Measurements from ENCODE around the gene TRIO.

TRIO gene

DNA sequence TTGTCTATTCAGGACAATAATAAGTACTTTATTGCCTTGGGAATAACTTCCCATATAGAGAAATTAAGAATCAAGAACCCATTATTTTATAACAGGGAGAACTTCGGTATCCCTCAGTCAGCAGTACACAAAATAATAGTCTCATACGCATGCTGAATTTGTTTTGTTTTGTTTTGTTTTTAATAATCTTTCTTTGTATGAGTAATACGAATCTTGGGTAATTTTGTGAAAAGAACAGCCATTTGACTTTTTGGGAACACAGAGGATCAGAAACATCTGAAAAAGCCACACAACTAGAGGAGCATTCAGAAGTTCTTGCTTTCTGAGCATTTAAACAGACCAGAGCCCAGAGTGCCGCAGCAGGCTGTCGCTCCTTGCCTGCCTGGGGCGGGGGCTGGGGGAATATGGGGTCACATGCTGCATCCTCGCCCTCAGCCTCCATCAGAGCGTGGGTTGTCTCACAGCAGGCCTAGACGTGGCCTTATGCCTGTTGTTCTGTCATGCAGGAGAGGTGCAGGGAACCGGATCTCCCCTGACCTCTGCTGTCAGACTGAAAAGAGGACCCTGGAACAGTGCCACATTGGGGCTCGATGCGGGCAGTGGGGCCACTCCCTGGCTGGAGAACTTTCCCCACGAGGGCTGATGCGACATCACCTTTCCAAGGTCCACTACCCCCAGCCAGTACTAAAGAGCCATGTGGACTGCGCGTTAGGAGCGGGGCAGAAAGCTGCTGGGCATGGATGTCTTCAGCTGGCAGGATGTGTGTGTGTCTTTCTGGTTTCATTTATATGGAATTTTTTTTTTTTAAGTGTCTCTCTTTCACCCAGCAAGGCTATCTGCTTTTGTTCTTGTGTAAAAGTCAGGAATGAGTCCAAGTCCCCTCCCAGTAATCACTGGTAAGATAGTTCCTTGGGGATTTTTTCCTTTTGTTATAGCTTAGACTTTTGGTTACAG is 305.1 kb downstream of the TRIO start:
- Histone ChIP-seq H3K36me3 (ENCODE audit: insufficient read depth, low read length) (peaks cover 18% of the 10 kb centered on the region), H3K4me3 (ENCODE audit: low read length) (no peak overlapping the region), H3K27ac (ENCODE audit: low read depth, low read length) (no peak overlapping the region), H3K9me3 (ENCODE audit: insufficient read depth, low read depth, low read length) (no peaks in the 10 kb centered on the region), H3K9ac (ENCODE audit: low read depth, low read length) (no peak overlapping the region), H3K27me3 (ENCODE audit: insufficient read depth, low read length) (no peaks in the 10 kb centered on the region), H3K4me1 (ENCODE audit: insufficient read depth, low read length) (peaks cover 50% of the 10 kb centered on the region)
- WGBS = 86% methylated on average over 17 of the region's 17 CpGs

DNA sequence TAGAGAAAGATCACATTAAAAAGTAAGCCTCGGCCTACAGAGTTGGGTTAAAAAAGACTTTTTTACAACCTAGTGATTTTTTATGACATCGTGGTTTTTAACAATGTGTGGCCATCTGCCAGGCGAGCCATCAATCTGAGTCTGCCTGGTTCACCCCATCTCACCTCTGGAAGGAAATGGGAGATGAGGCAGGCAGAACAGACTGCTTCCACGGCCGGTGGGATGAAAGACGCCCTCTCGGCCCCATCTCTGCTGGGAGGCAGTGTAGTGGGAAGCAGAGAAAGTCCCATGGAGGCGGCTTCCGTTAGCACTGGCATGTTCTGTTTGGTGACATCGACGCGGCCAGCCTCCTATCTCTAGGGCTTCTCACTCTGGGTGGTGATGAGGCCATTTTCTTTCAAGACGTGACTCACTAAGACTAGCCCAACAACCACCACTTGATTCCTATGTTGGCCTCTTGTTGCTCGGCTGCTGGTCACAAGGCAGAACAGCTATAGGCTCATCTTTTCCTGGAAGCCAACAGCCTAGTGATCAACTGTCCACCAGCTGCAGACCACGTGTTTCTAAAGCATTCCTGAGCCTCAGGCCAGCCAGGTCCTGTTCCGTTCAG is 306.0 kb downstream of the TRIO start:
- Histone ChIP-seq H3K9me3 (ENCODE audit: insufficient read depth, low read depth, low read length) (no peaks in the 10 kb centered on the region), H3K36me3 (ENCODE audit: insufficient read depth, low read length) (peaks cover 19% of the 10 kb centered on the region), H3K4me3 (ENCODE audit: low read length) (no peak overlapping the region), H3K9ac (ENCODE audit: low read depth, low read length) (no peak overlapping the region), H3K27ac (ENCODE audit: low read depth, low read length) (no peak overlapping the region), H3K27me3 (ENCODE audit: insufficient read depth, low read length) (no peaks in the 10 kb centered on the region), H3K4me1 (ENCODE audit: insufficient read depth, low read length) (peaks cover 49% of the 10 kb centered on the region)
- WGBS = 92% methylated on average over 16 of the region's 16 CpGs

DNA sequence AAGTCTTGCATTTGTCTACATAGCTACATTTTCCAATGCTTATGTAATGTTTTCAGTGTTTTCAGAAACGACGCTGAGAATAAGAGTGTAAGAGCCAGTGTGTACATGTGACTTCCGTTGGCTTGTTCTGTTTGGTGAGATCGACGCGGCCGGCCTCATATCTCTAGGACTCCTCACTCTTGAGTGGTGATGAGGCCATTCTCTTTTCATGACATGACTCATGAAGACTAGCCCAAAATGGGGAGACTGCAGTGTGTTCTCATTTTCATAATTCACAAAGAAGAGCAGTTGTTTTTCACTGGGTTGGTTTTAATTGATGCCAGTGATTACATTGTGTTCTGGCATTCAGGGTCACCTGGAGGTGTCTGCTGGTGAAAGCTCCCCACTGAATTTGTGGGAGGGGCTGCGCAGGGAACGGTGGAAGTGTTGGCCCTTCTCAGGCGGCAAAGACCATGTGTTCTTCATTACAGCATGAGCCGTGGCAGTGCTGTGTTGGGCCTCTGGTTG is 306.9 kb downstream of the TRIO start:
- peaks cover 24% of the 10 kb centered on the region for H3K36me3 ChIP-seq (ENCODE audit: insufficient read depth, low read length)
- peaks cover 39% of the 10 kb centered on the region for H3K4me1 ChIP-seq (ENCODE audit: insufficient read depth, low read length)
- H3K9me3 ChIP-seq (ENCODE audit: insufficient read depth, low read depth, low read length) = no peaks in the 10 kb centered on the region
- H3K27ac ChIP-seq (ENCODE audit: low read depth, low read length) = no peak overlapping the region
- no peaks in the 10 kb centered on the region for H3K27me3 ChIP-seq (ENCODE audit: insufficient read depth, low read length)
- no peak overlapping the region for H3K4me3 ChIP-seq (ENCODE audit: low read length)
- no peak overlapping the region for H3K9ac ChIP-seq (ENCODE audit: low read depth, low read length)
- 95% methylated on average over 11 of the region's 11 CpGs for WGBS

- H3K9me3 ChIP-seq (ENCODE audit: insufficient read depth, low read depth, low read length) = no peaks in the 10 kb centered on the region
- no peak overlapping the region for H3K4me3 ChIP-seq (ENCODE audit: low read length)
- no peaks in the 10 kb centered on the region for H3K27me3 ChIP-seq (ENCODE audit: insufficient read depth, low read length)
- H3K9ac ChIP-seq (ENCODE audit: low read depth, low read length) = no peak overlapping the region
- H3K36me3 ChIP-seq (ENCODE audit: insufficient read depth, low read length) = peaks cover 24% of the 10 kb centered on the region
- no peak overlapping the region for H3K27ac ChIP-seq (ENCODE audit: low read depth, low read length)
- peaks cover 33% of the 10 kb centered on the region for H3K4me1 ChIP-seq (ENCODE audit: insufficient read depth, low read length)
- WGBS = 92% methylated on average over 1 of the region's 2 CpGs
Measured at GRCh38 chr5:14450742-14451141, 307.6 kb downstream of the TRIO start.

DNA sequence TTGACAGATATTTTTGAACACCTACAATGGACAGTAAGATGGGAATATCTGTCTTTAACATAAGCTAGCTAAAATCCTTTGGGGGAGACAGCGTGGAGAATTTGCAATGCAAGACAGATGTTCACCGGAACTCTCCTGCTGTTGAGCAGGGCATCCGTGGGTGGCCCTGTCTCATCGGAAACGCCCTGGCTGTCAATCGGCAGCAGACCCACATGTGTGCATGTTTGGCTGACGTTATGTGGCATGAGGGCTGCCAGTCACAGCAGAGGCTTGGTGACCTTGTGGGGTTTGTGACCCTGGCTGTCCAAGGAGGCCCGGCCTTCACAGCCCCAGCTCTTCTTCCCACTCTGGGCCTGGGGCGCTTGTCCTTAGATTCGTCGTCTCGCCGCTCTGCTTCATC is 308.7 kb downstream of the TRIO start:
- H3K9me3 ChIP-seq (ENCODE audit: insufficient read depth, low read depth, low read length) = no peaks in the 10 kb centered on the region
- H3K27me3 ChIP-seq (ENCODE audit: insufficient read depth, low read length) = no peaks in the 10 kb centered on the region
- no peak overlapping the region for H3K4me3 ChIP-seq (ENCODE audit: low read length)
- WGBS = 85% methylated on average over 13 of the region's 13 CpGs
- H3K4me1 ChIP-seq (ENCODE audit: insufficient read depth, low read length) = peaks cover 26% of the 10 kb centered on the region
- H3K36me3 ChIP-seq (ENCODE audit: insufficient read depth, low read length) = peaks cover 24% of the 10 kb centered on the region
- H3K27ac ChIP-seq (ENCODE audit: low read depth, low read length) = no peak overlapping the region
- no peak overlapping the region for H3K9ac ChIP-seq (ENCODE audit: low read depth, low read length)

DNA sequence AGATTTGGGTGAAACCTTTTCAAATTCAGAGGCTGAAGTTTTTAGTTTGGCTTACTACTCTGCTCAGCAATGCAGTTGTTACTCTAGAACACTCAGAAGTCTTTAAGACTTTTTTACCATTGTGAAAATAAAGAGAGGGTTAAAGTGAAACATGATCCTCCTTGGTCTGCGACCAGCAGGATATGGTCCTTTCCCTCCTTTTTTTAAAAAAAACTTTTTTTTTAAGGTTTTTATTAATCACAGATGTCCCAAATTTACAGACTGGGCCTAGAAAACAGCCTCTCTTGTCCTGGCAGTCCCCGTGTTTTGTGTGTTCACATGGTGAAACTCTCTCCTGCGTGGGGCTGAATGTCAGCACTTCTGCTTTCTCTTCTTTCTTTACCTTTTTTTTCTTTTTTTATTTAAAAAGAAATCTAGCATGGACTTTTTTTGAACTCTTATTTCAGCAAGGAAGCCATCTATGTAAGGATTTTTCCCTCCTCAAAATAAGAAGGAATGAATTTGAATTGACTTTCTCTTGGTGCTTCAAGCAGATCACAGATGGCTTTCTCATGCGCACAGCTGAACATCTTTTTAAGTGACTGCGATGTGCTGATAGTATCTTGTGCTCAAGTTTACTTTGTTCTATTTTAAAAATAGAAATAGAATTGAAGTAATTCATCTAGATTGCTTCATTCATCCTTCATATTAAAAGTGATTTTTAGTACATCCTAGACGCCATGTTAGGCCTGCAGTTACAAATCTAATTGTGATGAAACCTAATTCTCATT is 309.7 kb downstream of the TRIO start:
- peaks cover 22% of the 10 kb centered on the region for H3K4me1 ChIP-seq (ENCODE audit: insufficient read depth, low read length)
- H3K9me3 ChIP-seq (ENCODE audit: insufficient read depth, low read depth, low read length) = no peaks in the 10 kb centered on the region
- peaks cover 24% of the 10 kb centered on the region for H3K36me3 ChIP-seq (ENCODE audit: insufficient read depth, low read length)
- peak overlapping the region; percentile 54; the same call in 1 of the 2 replicates for H3K27ac ChIP-seq (ENCODE audit: low read depth, low read length)
- WGBS = 84% methylated on average over 6 of the region's 6 CpGs
- H3K27me3 ChIP-seq (ENCODE audit: insufficient read depth, low read length) = no peaks in the 10 kb centered on the region
- no peak overlapping the region for H3K4me3 ChIP-seq (ENCODE audit: low read length)
- no peak overlapping the region for H3K9ac ChIP-seq (ENCODE audit: low read depth, low read length)

DNA sequence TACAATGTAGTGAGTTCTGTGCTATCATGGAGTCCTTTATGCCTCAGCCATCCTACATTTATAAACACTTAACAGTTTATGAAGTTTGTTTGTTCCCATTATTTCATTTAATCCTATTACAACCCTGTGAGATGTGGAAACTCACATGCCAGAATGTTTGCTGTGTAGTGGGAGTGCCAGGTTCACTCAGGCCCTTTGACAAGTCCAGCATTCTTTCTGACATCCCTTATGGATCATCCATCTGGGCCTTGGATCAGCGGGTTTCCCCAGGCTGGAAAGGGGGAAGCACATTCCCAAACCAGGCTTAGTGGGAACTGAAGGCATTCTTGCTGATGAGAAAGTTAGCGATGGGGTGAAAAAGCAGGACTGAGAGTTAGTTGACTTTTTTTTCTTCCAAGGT is 310.3 kb downstream of the TRIO start:
- H3K27me3 ChIP-seq (ENCODE audit: insufficient read depth, low read length) = no peaks in the 10 kb centered on the region
- peaks cover 20% of the 10 kb centered on the region for H3K4me1 ChIP-seq (ENCODE audit: insufficient read depth, low read length)
- H3K36me3 ChIP-seq (ENCODE audit: insufficient read depth, low read length) = peaks cover 25% of the 10 kb centered on the region
- H3K4me3 ChIP-seq (ENCODE audit: low read length) = no peak overlapping the region
- H3K9me3 ChIP-seq (ENCODE audit: insufficient read depth, low read depth, low read length) = no peaks in the 10 kb centered on the region
- WGBS = 95% methylated on average over 2 of the region's 2 CpGs
- H3K27ac ChIP-seq (ENCODE audit: low read depth, low read length) = no peak overlapping the region
- no peak overlapping the region for H3K9ac ChIP-seq (ENCODE audit: low read depth, low read length)

DNA sequence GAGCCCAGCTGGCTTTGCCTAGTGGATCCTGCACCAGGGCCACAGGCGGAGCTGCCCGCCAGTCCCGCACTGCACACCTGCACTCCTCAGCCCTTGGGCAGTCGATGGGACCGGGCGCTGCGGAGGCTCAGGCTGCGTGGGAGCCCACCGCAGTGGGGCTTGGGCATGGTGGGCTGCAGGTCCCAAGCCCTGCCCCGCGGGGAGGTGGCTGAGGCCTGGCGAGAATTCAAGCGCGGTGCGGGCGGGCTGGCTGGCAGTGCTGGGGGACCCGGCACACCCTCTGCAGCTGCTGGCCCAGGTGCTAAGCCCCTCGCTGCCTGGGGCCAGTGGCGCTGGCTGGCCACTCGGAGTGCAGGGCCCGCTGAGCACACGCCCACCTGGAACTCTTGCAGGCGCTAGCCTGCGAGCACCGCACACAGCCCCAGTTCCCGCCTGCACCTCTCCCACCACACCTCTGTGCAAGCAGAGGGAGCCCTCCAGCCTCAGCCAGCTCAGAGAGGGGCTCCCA is 312.7 kb downstream of the TRIO start:
- Histone ChIP-seq H3K9ac (ENCODE audit: low read depth, low read length) (no peak overlapping the region), H3K9me3 (ENCODE audit: insufficient read depth, low read depth, low read length) (no peaks in the 10 kb centered on the region), H3K27me3 (ENCODE audit: insufficient read depth, low read length) (no peaks in the 10 kb centered on the region), H3K4me1 (ENCODE audit: insufficient read depth, low read length) (peaks cover 20% of the 10 kb centered on the region), H3K27ac (ENCODE audit: low read depth, low read length) (no peak overlapping the region), H3K36me3 (ENCODE audit: insufficient read depth, low read length) (peaks cover 35% of the 10 kb centered on the region), H3K4me3 (ENCODE audit: low read length) (no peak overlapping the region)
- 96% methylated on average over 26 of the region's 26 CpGs for WGBS

DNA sequence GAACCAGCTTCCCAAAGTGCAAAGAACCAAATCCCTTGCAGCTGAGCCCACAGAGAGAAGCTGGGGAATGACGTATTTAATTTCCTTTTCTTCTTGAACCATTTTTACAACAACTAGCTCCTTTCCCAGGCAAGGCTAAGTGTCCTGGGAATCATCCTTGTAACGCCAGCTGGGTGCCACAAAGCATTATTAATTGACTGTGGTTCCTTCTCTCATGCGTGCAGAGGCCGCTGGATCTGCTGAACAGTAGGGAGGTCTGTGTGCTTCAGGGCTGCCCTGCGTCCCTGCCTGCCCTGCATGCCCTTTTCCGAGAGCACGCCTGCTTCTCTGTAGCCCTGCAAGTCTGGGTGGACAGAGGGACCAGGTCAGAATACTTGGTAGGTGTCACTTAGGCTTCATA is 314.3 kb downstream of the TRIO start:
- Histone ChIP-seq H3K4me3 (ENCODE audit: low read length) (no peak overlapping the region), H3K9ac (ENCODE audit: low read depth, low read length) (no peak overlapping the region), H3K4me1 (ENCODE audit: insufficient read depth, low read length) (peaks cover 6% of the 10 kb centered on the region), H3K36me3 (ENCODE audit: insufficient read depth, low read length) (peaks cover 41% of the 10 kb centered on the region), H3K9me3 (ENCODE audit: insufficient read depth, low read depth, low read length) (no peaks in the 10 kb centered on the region), H3K27me3 (ENCODE audit: insufficient read depth, low read length) (no peaks in the 10 kb centered on the region), H3K27ac (ENCODE audit: low read depth, low read length) (no peak overlapping the region)
- WGBS = 91% methylated on average over 7 of the region's 7 CpGs

DNA sequence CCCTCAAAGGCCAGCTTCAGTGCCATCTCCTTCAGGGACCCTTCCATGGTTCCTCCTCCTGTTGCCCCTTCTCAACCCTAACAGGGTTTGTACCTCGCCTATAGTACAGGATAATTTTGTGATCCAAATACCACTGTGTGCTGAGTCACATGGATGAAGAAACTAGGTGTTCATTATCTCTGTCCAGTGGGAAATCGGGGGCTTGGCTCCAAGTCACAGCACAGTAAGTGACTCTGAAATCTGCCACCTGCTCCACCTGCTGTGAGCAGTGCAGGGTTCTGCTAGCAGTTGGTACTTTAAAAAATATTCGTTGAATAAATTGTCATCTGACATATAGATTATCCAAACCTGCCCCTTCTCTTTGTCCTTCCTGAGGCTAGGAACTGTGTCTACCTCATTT is 315.3 kb downstream of the TRIO start:
- no peak overlapping the region for H3K4me3 ChIP-seq (ENCODE audit: low read length)
- H3K4me1 ChIP-seq (ENCODE audit: insufficient read depth, low read length) = no peaks in the 10 kb centered on the region
- H3K9me3 ChIP-seq (ENCODE audit: insufficient read depth, low read depth, low read length) = no peaks in the 10 kb centered on the region
- 97% methylated on average over 3 of the region's 3 CpGs for WGBS
- H3K9ac ChIP-seq (ENCODE audit: low read depth, low read length) = no peak overlapping the region
- H3K27me3 ChIP-seq (ENCODE audit: insufficient read depth, low read length) = no peaks in the 10 kb centered on the region
- H3K36me3 ChIP-seq (ENCODE audit: insufficient read depth, low read length) = peaks cover 51% of the 10 kb centered on the region
- H3K27ac ChIP-seq (ENCODE audit: low read depth, low read length) = no peak overlapping the region
